A549 treated with Mapracorat at 1 μM for 4 hours (cell line): ENCODE data around the gene PALS1. TPM values are rescaled to one million over a fixed set of nuclear protein-coding genes. Genes with fewer than 3 reads are reported as not detected.

Experiments used
- total RNA-seq: library from RNA; stranded (reverse); fragments of 200-300 nt; extraction: Qiagen RNA extraction; gene quantifications from 5 replicates; pipeline ENCODE4 v1.2.3, GENCODE V29; 2022

Gene PALS1
- total RNA-seq = 13.7 to 16.0 TPM (median 15.5 TPM) in 5 replicates

GRCh38 chr14:67241411-67242167 is at the start of gene PALS1:
PALS1 (plus strand) TSS chr14:67241435; CDS start chr14:67279171, 37,736 bp downstream.

Other genes with a start within 250 kb of the PALS1 start
- gene GARIN2, start 52.0 kb upstream of the PALS1 start, total RNA-seq = 0.08 to 0.14 TPM (median 0.10 TPM) in 3 of 5 replicates, not detected in the others
- 68.6 to 102 TPM (median 73.4 TPM) in 5 replicates for gene ATP6V1D, start 118.4 kb downstream of the PALS1 start, total RNA-seq
- 224 to 339 TPM (median 231 TPM) in 5 replicates for gene EIF2S1, start 118.9 kb downstream of the PALS1 start, total RNA-seq
- gene PLEK2, start 170.7 kb downstream of the PALS1 start, total RNA-seq = 16.7 to 21.8 TPM (median 18.4 TPM) in 5 replicates
- gene TMEM229B, start 247.3 kb downstream of the PALS1 start, total RNA-seq = 0.08 to 0.39 TPM (median 0.16 TPM) in 5 replicates